GM11168 (cell line): Measurements from ENCODE around the gene ALOXE3.

Experiments used
- in situ Hi-C: fragments of 300-500 bp; cut with MboI; formaldehyde crosslinking; loops from one replicate; pipeline ENCODE4 v1.12.0; 2022; ENCODE audit warnings: low sequenced_read_pairs; ENCODE audit not compliant: unreplicated experiment

Gene ALOXE3

GRCh38 chr17:8056976-8057625 is 61.2 kb downstream of the ALOXE3 start:
- in situ Hi-C loops, result no loop called here

DNA sequence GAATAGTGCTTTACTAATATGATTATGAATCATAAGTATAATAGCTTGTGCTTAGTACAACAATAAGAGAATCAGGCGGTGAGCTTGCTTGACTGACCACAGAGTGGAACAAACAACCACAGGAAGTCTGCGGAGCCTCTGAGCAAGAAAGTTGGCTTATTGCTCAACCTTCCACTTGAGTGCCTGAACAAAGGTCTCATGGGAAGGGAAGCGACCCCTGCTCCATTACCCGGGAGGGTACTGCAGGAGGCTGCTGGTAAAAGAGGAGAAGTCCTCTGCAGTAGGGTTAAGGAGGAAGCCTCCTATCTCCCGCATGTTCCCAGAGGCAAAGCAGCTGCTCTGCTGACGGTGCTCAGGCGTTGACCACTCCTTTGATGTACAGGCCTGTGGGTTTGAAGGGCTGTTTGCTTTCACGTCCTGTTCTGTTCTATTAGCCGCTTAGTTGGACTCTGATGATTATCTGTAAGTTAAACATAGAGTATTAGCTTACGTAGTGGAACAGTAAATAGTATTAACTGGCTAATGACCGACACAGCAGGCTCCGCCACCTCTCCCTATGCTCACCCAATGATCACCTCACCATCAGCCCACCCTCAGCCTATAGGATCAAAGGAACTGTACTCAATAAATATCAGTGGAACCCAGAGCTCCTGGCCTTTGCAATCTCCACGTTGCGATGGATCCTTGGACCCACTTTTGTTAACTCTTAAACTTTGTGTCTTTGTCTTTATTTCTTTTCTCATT is 61.9 kb downstream of the ALOXE3 start:
- in situ Hi-C loops, result no loop called here

- in situ Hi-C loops, result no loop called here
Observed at GRCh38 chr17:8055851-8056231, 62.5 kb downstream of the ALOXE3 start.

DNA sequence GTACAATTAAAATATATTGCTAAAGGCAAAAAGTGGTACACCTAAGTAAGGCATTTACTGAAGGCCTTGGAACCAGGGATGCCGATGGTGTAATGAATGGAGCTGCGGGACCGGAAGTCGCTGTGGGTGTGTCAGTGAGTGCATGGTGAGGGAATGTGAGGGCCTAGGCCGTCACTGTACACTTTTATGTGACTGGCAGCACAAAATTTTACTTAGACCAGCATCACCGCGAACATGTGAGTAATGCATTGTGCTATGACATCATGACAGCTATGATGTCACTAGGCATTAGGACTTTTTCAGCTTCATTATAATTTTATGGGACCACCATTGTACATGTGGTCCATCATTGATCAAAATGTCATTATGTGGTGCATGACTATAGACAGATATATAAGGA is 64.7 kb downstream of the ALOXE3 start:
- in situ Hi-C loops, result no loop called here

DNA sequence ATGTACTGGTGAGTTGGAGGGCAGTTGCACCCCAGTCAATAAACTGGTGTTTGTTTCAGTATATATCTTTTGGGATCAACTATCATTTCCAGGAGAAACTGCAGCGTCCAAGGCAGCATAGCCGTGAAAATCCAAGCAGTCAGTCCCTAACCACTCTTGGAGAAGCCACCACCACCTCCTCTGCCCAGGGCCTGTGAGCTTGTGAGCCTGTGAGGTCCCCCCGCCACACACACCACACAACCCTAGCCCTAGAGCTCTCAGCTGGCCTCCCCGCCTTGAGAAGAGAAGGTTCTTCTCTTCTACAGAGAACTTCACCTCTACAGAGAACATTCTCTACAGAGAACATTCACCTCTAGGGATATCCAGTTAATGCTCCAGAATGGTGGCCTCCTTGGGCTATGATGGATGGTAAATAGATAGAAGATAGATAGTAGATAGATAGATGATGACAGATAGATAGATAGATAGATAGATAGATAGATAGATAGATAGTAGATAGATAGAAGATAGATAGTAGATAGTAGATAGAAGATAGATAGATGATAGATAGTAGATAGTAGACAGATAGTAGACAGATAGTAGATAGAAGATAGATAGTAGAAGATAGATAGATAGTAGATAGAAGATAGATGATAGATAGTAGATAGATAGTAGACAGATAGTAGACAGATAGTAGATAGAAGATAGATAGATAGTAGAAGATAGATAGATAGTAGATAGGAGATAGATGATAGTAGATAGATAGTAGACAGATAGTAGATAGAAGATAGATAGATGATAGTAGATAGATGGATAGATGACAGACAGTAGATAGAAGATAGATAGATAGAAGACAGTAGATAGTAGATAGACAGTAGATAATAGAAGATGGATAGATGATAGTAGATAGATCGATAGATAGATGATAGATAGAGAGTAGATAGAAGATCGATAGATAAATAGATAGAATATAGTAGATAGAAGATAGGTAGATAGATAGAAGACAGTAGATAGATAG is 65.8 kb downstream of the ALOXE3 start:
- in situ Hi-C loops, result no loop called here

GRCh38 chr17:8051831-8052230 is 66.5 kb downstream of the ALOXE3 start:
- in situ Hi-C loops, result no loop called here

DNA sequence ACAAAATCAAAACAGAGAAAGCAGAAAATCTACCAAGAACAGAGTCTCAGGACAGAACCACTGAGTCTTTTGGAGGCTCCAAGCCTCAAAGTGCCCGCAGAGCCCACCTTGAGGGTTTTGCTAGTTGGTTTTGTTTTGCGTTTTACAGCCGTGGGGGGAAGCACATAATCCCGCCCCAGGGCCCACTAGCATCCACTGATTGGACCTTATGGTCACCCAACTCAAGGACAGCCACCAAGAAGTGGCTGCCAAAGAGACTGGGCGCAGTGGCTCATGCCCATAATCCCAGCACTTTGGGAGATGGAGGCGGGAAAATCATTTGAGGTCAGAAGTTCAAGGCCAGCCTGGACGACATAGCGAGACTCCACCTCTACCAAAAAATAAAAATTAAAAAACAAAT is 69.6 kb downstream of the ALOXE3 start:
- in situ Hi-C loops, result loop anchor here (10.0 kb wide), 1 partner anchor 134 kb away; the partner anchor contains the start of gene RNF227

DNA sequence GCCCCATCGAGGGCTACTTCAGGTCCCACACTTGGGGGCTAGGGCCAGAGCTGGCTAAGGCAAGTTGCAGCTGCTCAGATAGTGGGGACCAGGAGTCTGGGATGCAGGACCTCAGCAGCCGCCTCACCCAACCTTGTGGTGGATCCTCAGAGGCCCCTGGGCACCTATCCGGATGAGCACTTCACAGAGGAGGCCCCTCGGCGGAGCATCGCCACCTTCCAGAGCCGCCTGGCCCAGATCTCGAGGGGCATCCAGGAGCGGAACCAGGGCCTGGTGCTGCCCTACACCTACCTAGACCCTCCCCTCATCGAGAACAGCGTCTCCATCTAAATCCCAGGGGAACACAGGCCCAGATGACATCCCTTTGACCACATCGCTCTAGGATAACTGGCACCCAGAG is 70.1 kb downstream of the ALOXE3 start:
- in situ Hi-C loops, result loop anchor here (10.0 kb wide), 1 partner anchor 133 kb away; the partner anchor contains the start of gene RNF227

- in situ Hi-C loops, result loop anchor here (10.0 kb wide), 1 partner anchor 133 kb away; the partner anchor contains the start of gene RNF227
Observed at GRCh38 chr17:8047769-8048110, 70.6 kb downstream of the ALOXE3 start.

GRCh38 chr17:8046929-8047768 is 71.2 kb downstream of the ALOXE3 start:
- in situ Hi-C loops, result loop anchor here (10.0 kb wide), 1 partner anchor 132 kb away; the partner anchor contains the start of gene RNF227

- in situ Hi-C loops, result loop anchor here (10.0 kb wide), 1 partner anchor 132 kb away; the partner anchor contains the start of gene RNF227
Observed at GRCh38 chr17:8046306-8046928, 71.9 kb downstream of the ALOXE3 start.
